NCI-H2196 treated with DMSO at 0.1 percent for 48 hours (cell line): Measurements from ENCODE around the gene IFT74.

Experiments
- DNase-seq: peaks from one replicate; lab custom pipeline; 2025; ENCODE audit not compliant: unreplicated experiment; lab: John Stamatoyannopoulos, UW

IFT74 gene

DNA sequence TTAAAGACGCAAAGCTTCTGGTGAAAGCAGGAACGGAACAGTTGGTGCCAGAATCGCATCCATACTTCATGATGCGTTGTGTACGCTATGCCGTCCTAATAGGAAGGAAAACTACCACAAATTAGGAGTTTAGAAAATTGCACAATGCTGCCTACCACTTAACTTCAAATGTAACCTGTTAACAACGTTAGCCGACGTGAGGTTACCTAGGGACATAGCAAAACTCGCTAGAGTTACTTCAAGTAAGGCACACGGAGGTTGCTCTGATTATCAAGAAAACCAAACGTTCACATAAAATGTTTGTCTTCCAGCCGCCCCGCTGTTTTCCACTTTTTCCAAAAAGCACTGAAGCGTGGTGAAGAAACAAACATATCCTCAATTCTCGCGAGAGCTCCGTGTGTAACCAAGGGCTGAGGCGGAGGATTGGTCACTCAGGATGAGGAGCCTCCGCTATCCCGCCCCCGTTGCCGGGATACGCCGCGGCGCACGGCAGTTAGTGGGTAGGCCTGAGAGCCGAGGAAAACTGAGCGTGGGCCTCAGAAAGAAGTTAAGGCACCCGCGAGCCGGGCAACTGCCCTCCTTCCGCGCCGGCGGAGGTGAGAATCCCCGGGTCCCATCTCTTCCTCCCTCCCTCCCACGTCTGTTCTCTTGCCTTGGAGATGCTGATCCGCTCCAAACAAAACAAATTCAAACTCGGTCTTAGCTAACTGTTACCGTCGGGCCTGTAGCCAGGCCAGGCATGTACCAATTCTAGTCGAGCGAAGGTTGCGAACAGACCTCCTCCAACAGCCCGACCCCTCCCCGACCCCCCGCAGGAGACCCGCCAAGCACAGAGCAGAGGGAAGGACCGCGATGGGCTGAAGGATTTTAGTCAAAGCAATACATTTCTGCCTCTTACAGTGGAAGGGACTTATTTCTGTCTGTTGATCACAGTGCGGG is at the start of gene IFT74:
Gene IFT74 (plus strand): TSS at position 492 of the 939 bp plus-strand sequence. CDS start 5,556 bp downstream, outside the sequence.
- DNase-seq = peak; percentile 91

DNA sequence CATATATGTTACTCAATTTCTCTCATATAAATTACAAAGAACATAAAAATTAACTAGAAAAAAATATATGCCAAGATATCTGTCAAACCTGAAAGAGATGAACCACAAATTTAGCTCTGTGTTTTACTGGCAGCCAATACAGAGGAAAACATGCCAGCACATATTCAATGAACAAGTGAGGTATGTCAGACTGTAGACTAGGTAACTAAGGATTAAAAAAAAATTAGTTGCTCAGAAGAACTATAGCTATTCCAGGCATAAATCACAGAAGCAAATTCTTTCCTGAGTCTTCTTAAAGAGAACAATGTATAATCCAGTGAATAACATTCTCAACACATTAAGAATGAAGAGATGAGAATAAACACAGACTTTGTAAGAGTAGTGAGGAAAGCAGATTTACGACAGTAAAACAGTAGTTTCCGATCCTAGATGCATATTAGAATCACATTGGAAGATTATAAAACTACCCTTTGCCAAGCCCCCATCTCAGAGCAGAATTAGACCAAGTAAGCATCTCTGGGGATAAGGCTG is 43.0 kb upstream of the IFT74 start:
- DNase-seq = no peak

DNA sequence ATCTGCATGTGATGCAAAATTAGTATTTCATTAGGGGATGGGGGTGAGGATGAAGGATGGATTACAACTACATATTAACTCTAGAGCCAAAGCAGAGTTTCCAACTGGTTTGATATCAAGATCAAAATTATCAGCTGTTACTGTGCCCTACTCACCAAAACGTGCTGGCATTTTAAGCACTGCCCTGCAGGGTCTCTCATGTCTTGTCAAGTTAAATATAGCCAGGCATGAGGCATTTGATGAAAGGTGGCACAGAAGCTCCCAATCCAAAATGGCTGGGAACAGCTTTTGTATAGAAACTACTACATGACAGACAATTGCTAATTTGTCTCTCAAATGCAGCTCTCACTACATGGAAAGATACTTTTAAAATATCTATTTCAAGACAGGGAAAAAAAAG is 36.5 kb upstream of the IFT74 start:
- DNase-seq = no peak

DNA sequence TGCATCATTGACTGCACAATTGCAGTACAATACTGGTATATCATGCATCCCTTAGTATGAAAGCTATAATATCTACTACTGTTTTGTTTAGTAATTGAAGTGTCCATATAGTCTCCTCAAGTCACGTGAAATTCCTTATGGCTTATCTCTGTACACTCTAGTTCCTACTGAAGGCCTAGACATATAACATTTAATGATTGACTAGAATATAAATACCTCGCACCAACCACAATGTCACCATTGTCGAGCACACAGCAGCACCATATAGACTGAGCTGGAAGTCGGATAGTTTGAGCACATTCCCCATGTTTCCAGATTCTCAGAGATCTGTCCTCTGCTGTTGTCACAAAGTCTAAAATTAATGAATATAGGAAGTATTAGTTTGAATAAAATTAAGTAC is 30.6 kb upstream of the IFT74 start:
- no peak for DNase-seq

DNA sequence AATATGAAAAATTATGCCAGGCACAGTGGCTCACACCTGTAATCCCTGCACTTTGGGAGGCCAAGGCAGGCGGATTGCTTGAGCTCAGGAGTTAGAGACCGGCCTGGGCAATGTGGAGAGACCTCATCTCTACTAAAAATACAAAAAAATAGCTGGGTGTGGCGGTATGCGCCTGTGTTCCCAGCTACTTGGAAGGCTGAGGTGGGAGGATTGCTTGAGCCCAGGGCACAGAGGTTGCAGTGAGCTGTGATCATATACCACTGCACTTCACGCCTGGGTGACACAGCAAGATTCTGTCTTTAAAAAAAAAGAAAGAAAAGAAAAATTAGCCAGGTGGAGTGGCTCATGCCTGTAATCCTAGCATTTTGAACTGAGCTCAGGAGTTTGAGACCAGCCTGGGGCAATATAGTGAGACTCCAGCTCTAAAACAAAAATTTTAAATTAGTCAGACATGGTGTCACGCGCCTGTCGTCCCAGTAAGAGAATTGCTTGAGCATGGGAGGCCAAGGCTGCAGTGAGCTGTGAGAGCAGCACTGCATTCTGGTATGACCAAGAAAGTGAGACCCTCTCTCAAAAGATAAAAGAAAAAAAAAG is 27.2 kb upstream of the IFT74 start:
- no peak for DNase-seq

DNA sequence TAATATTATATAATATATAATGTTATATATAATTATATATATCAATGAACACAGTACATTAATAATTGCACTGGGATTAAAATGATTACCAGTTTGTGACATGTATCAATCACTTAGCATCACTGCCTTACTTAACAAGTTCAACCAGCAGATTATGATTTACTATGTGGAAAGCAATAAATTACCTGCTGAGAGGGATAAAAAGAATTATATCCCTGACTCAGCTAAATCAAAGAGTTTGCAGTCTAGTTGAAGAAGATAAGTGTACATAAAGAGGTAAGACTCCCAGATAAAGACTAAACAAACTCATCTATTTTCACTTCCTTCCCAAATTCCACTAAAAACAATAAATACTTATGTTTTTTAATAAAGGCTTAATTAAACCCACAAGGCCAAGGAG is 20.4 kb upstream of the IFT74 start:
- no peak for DNase-seq

DNA sequence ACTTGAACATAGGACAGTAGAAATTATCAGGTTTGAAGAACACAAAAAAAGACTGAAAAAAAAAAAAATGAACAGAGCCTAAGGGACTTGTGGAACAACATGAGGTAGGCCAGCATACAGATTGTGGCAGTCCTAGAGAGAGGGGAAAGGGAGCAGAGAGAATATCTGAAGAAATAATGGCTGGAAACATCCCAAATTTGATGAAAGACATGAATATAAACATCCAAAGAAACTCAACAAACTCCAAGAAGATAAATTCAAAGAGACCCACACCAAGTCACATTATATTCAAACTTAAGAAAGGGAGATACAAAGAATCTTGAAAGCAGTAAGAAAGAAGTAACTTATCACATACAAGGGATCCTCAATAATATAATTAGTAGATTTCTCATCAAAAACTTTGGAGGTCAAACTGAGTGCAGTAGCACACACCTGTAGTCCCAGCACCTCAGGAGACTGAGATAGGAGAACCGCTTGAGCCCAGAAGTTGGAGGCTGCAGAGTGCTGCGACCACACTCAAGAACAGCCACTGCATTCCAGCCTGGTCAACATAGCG is 18.3 kb upstream of the IFT74 start:
- DNase-seq = no peak

DNA sequence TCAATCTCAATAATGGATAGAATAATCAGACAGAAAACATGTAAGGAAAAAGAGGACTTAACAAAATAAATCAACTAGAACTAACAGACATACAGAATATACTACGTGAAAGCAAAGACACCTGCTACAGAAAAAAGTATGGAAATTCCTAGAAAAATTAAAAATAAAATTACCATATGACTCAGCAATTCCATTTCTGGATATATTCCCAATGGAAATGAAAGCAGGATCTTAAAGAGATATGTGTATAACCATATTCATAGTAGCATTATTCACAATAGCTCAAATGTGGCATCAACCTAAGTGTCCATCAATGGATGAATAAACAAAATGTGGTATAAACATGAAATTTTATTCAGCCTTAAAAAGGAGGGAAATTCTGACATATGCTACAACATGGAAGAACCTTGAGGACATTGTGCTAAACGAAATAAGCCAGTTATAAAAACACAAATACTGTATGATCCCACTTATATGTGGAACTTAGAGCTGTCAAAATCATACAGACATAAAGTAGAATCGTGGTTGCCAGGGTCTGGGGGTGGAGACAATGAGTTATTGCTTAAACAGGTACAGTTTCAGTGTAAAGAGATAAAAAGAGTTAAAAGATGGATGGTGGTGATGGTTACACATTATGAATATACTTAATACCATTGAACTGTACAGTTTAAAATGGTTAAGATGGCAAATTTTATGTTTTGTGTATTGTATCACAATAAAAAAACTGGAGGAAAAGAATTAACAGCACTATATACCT is 16.1 kb upstream of the IFT74 start:
- DNase-seq = no peak

DNA sequence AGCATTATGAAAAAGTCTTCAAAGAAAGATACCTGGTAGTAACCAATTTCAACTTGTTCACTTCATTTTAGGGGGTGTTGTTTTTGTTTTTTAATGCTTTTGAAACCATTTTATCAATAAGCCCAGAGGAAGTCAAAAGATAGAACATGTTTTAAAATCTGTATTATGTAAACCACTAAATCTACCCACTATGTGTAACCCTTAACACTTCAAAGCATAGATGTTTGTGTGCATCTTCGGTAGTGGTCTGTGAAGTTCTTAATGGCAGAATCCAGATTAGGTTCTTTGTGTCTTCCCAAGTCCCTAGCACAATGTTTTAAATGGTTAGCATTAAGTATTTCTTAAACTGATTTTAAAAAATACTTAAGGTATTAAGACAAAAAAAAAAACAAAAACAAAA is 15.4 kb upstream of the IFT74 start:
- no peak for DNase-seq

DNA sequence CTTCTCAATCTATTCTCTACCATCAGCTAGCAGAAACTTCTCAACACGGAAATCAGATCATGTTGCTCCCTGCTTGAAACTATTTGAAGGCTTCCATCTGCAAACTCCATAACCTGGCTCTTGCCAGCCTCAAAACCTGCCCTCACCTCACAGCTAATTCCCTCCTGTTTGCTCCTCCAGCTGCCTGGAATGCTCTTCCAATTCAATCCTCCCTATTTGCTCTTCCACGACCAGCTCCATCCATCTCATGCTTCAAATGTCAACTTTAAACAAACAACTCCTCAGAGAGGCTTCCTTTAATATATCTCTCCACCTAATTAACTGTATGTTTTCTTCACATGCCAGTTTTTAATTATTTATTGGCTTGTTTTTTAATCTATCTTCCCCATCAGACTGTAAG is 10.6 kb upstream of the IFT74 start:
- DNase-seq = no peak

DNA sequence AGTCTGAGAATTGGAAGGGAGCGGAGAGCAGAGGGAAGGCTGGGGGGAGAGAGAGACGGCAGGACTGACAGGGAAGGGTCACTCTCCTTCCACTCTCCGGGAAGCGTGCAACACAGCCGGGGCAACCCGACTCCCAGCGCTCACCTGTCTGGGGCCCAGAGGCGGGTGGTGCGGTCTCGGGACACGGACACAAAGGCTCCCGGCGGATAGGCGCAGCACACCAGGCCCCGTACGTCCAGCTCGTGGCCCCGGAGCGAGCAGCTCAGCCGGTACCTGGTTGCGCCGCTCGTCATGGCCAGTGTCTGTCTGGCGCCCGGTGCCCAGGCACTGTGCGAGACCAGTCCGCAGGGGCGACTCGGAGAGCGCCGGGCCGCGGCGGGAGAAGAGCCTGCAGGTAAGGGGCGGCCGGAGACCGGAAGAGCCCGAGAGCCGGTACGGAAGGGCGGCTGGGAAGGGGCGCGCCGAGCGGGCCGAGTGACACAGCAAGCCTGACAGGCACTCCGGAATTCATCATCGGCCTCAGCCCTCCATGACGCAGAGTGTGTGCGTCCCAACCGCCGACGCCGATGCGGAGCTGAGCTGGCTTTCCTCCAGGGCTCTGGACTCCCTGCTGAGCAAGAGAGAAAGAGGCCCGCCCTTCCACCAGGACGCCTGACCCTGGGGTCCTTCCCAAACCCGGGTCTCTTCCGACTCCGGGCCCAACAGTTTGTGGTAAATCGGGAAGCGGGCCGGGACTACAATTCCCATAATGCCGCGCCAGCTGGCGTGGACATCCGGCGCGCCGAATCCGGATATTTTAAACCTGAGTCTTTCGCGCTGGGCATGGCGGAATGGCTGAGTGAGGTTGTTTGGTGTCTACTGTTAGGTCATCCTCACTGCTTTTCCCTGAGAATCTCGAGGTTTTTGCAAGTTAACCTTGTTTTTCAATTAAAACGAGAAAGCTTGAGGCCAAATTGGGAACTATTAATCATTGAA is 9.2 kb upstream of the IFT74 start, which contains the start of gene PLAA:
Gene PLAA (minus strand): TSS at position 490 of the 975 bp plus-strand sequence. CDS start 197 bp downstream, at position 293.
- peak; percentile 81 for DNase-seq

DNA sequence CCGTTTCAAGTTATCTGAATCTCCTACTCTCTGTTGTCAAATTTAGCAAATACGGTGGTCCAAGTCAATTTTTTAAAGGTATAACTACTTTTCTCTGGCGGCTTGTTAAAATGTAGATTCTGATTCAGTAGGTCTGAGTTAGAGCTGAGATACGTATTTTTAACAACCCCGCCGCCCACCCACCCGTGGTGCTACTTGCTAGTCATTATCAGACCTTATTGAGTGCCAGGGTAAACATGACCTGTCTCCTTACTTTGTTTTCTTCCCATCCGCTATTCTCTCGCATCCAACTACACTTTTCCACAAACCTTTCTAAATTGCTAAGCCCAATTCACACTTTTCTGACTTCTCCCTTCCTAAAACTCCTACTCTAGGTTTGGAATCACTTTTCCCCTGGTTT is 8.5 kb upstream of the IFT74 start:
- no peak for DNase-seq

DNA sequence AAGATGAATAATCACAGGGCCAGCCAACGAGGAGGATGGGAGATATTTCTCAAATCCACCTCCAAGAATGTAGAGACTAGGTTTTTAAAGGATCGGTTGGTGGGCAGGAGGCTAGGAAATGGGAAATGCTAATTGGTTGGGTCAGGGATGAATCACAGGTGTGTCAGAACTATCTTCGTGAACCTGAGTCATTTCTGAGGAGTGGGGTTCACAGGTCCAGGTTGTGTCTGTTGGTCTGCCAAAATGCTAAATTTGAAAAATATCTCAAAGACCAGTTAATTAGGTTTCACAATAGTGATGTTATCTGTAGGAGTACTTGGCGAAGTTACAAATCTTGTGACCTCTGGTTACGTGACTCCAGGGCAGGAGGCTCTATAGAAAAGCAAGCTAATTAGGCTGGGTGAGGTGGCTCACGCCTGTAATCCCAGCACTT is 6.6 kb upstream of the IFT74 start:
- DNase-seq = no peak

DNA sequence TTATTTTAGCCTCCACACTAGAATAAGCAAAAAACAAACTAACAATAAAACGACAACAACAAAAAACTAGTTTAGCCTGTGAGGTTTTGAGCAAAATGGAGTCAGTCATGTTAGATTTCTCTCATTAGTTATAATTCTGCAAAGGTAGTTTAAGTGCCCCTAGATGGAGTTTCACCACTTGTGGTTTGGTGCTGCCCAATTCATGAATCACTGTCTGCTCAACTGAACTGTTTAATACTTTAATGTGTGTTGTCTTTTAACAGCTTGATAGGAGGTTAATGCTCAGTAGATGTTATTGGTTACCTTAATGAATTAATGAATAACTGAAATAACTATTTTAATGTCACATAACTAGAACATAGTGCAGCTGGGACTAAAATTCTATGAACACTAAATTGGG is 5.7 kb upstream of the IFT74 start:
- no peak for DNase-seq

DNA sequence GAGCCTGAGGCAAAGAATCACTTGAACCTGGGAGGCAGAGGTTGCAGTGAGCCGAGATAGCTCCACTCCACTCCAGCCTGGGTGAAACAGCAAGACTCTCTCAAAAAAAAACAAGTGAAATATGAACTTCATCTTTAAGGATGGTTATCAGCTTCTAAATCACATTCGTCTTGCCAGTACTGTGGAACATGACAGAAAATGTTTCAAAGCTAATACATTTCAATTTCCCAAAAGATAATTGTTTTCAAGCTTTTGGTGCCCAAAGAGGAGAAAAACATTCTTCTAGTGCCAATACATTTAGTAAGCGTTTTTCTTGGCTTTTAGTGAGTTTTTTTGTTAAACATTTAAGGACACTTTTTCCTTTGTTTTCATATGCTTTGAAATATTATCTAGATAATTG is 4.4 kb upstream of the IFT74 start:
- DNase-seq = no peak

DNA sequence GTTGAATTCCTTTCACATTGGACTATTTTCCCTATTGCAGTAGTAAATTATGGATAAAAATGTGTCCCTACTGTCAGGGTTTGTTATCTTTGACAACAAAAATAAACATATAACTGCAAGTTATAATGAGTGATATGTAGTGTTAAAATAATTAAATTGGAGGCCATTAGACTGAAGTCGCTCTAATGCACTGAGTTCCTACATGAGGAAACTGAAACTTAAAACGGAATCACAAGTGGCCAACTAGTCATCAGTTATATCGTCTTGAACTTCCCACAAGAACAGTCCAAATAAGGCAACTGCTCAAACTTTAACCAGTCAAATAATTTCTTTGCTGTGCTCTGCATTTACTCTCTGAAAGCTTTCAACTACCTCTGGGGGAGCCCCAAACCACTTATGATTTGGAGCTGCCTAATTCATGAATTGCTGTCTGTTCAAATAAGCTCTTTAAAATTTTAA is 2.1 kb upstream of the IFT74 start:
- no peak for DNase-seq

DNA sequence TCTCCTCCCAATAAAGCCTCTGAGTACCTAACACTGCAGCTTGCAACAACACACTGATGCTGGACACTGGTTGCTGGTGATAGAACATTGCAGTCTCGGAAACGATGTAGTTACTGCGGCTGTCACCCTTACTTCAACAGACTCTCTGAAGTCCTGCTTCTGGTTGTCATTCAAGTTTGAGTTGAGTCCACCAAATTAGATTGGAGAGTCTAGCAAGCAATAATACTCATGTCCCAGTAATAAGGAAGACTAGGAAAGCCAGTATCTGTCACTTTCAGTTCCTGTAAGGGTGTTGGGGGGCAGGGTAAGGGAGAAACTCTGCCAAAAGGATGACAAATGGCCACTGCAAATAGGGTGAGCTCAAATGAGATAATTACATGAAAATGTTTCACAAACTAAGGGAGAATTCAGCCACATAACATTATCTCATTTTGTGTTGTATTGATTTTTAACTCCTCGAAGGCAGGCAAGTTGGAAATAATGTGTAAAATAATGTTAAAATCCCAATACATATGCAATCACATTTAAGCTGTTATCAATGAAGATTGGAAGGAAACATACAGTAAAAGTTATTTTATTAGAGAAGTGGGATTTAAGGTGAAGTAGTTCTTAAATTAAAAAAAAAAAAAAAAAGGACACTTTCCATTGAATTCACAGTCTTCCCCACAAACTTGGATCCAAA is 849 bp upstream of the IFT74 start:
- DNase-seq = peak; percentile 6

DNA sequence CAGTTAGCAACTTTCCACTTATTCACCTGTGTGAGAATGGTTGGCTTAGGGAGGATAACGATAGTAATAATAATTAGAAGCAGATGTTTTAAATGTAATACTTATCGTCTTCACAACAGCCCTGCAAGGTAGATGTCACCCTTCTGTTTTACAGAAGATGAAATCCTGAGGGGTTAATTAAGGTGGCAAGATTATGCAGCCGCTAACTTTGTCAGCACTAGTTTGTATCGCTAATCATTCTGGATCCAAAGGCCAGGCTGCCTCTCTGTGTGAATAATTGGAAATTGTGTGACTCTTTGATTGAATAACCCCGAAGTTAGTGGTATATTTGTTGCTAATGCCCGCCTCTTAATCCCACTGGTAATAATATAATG is 635 bp downstream of the IFT74 start:
- DNase-seq = no peak

DNA sequence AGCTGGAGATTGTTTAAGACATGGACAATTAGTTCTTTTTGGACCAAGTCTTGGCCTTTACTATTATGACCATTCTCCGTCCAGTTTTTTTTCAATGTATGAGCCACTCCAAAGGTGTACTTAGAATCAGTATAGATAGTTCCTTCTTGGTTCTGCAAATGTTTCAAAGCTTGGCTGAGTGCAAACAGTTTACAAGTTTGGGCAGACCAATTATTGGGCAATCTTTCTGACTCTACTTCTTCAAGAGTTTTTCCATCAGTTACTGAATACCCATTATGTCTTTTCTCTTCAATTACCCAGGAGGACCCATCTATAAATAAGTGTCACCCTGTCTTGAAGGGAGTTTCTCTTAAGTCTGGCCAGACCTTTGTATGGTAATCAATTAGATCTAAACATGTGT is 15.5 kb downstream of the IFT74 start:
- DNase-seq = no peak
